HEK293 (cell line): ENCODE results near the gene TNIK.

Experiments
- CTCF ChIA-PET: fragments of 350-600 bp; formaldehyde crosslinking; extraction: SDS; loops from one replicate; lab custom pipeline; 2021; ENCODE audit warnings: antibody characterized with exemption; lab: Yijun Ruan, JAX
- POLR2A ChIA-PET: fragments of 300-600 bp; formaldehyde crosslinking; extraction: SDS; loops from one replicate; lab custom pipeline; 2020; ENCODE audit warnings: antibody characterized with exemption, inconsistent platforms; lab: Yijun Ruan, JAX
- H3K27ac ChIP-seq: fragments of 200-500 bp; sonication (Bioruptor generic); 2 replicates; pipeline ENCODE4 v1.5.1; 2014; ENCODE audit warnings: low read depth, low read length, control low read depth, inconsistent platforms; ENCODE audit errors: extremely low read depth
- H3K36me3 ChIP-seq, 2 experiments: fragments of 200-500 bp in 1 of 2; sonication (Bioruptor generic) in 1 of 2; 1 replicate in 1 of 2; 2 replicates in 1 of 2; pipeline ENCODE4 v1.5.1; 2014 to 2017; ENCODE audit warnings: inconsistent platforms in 2 of 2, low read length in 2 of 2; ENCODE audit not compliant: control insufficient read depth in 2 of 2, insufficient read depth in 1 of 2
- H3K4me1 ChIP-seq: fragments of 200-500 bp; sonication (Bioruptor generic); 2 replicates; pipeline ENCODE4 v1.5.1; 2014; ENCODE audit warnings: mild to moderate bottlenecking, low read length, inconsistent platforms; ENCODE audit not compliant: control insufficient read depth, insufficient read depth
- H3K4me3 ChIP-seq: 2 replicates; pipeline ENCODE4 v1.5.1; 2011; ENCODE audit warnings: low read depth, mild to moderate bottlenecking, control low read depth, low read length, moderate library complexity
- H3K9me3 ChIP-seq: fragments of 200-500 bp; sonication (Bioruptor generic); 2 replicates; pipeline ENCODE4 v1.5.1; 2014; ENCODE audit warnings: low read depth, low read length, inconsistent platforms; ENCODE audit not compliant: control insufficient read depth, insufficient read depth
- AEBP2 ChIP-seq: fragments of 450-650 bp; formaldehyde crosslinking; IDR thresholded peaks from 2 replicates; pipeline ENCODE4 v1.5.1; 2016; ENCODE audit warnings: missing biosample characterization, missing genetic modification characterization, borderline replicate concordance
- BCL11A ChIP-seq: fragments of 450-650 bp; formaldehyde crosslinking; IDR thresholded peaks from 2 replicates; pipeline ENCODE4 v1.5.1; 2016; ENCODE audit warnings: low read depth, missing biosample characterization, missing genetic modification characterization
- PRDM6 ChIP-seq: fragments of 450-650 bp; formaldehyde crosslinking; IDR thresholded peaks from 2 replicates; pipeline ENCODE4 v1.5.1; 2017; ENCODE audit warnings: missing biosample characterization, missing genetic modification characterization
- SCRT2 ChIP-seq: fragments of 450-650 bp; formaldehyde crosslinking; IDR thresholded peaks from 2 replicates; pipeline ENCODE4 v1.5.1; 2016; ENCODE audit warnings: missing biosample characterization, missing genetic modification characterization
- TRIM28 ChIP-seq: IDR thresholded peaks from 2 replicates; pipeline ENCODE4 v1.6.1; 2011; ENCODE audit warnings: low read length, control low read depth, borderline replicate concordance
- WT1 ChIP-seq: fragments of 450-650 bp; formaldehyde crosslinking; IDR thresholded peaks from 2 replicates; pipeline ENCODE4 v1.5.1; 2016; ENCODE audit warnings: missing biosample characterization, missing genetic modification characterization
- ZBTB1 ChIP-seq: fragments of 450-650 bp; formaldehyde crosslinking; IDR thresholded peaks from 2 replicates; pipeline ENCODE4 v1.5.1; 2016; ENCODE audit warnings: missing biosample characterization, missing genetic modification characterization
- ZBTB20 ChIP-seq: fragments of 450-650 bp; formaldehyde crosslinking; IDR thresholded peaks from 2 replicates; pipeline ENCODE4 v1.5.1; 2016; ENCODE audit warnings: missing biosample characterization, missing genetic modification characterization
- ZNF10 ChIP-seq: fragments of 450-650 bp; formaldehyde crosslinking; IDR thresholded peaks from 2 replicates; pipeline ENCODE4 v1.5.1; 2017; ENCODE audit warnings: missing biosample characterization, missing genetic modification characterization
- ZNF133 ChIP-seq: fragments of 450-650 bp; formaldehyde crosslinking; IDR thresholded peaks from 2 replicates; pipeline ENCODE4 v1.5.1; 2016; ENCODE audit warnings: missing biosample characterization, missing genetic modification characterization
- ZNF157 ChIP-seq: fragments of 450-650 bp; formaldehyde crosslinking; IDR thresholded peaks from 2 replicates; pipeline ENCODE4 v1.5.1; 2016; ENCODE audit warnings: missing biosample characterization, missing genetic modification characterization
- ZNF18 ChIP-seq: fragments of 450-650 bp; formaldehyde crosslinking; IDR thresholded peaks from 2 replicates; pipeline ENCODE4 v1.5.1; 2016; ENCODE audit warnings: missing biosample characterization, missing genetic modification characterization
- ZNF214 ChIP-seq: fragments of 450-650 bp; formaldehyde crosslinking; IDR thresholded peaks from 2 replicates; pipeline ENCODE4 v1.5.1; 2017; ENCODE audit warnings: missing biosample characterization, mild to moderate bottlenecking, missing genetic modification characterization, borderline replicate concordance
- ZNF223 ChIP-seq: fragments of 450-650 bp; formaldehyde crosslinking; IDR thresholded peaks from 2 replicates; pipeline ENCODE4 v1.5.1; 2016; ENCODE audit warnings: missing biosample characterization, missing genetic modification characterization
- ZNF350 ChIP-seq: fragments of 450-650 bp; formaldehyde crosslinking; IDR thresholded peaks from 2 replicates; pipeline ENCODE4 v1.5.0; 2017; ENCODE audit warnings: missing biosample characterization, mild to moderate bottlenecking, missing genetic modification characterization
- ZNF37A ChIP-seq: fragments of 450-650 bp; IDR thresholded peaks from 2 replicates; pipeline ENCODE4 v1.5.1; 2018; ENCODE audit warnings: missing biosample characterization, missing genetic modification characterization
- ZNF391 ChIP-seq: fragments of 450-650 bp; formaldehyde crosslinking; IDR thresholded peaks from 2 replicates; pipeline ENCODE4 v1.5.1; 2016; ENCODE audit warnings: low read depth, missing biosample characterization, missing genetic modification characterization, borderline replicate concordance
- ZNF473 ChIP-seq: fragments of 450-650 bp; formaldehyde crosslinking; IDR thresholded peaks from 2 replicates; pipeline ENCODE4 v1.5.1; 2017; ENCODE audit warnings: missing biosample characterization, missing genetic modification characterization
- ZNF558 ChIP-seq: fragments of 450-650 bp; formaldehyde crosslinking; IDR thresholded peaks from 2 replicates; pipeline ENCODE4 v1.5.1; 2016; ENCODE audit warnings: missing biosample characterization, missing genetic modification characterization
- ZNF645 ChIP-seq: fragments of 450-650 bp; formaldehyde crosslinking; IDR thresholded peaks from 2 replicates; pipeline ENCODE4; 2016; ENCODE audit warnings: missing biosample characterization, missing genetic modification characterization
- ZNF792 ChIP-seq: fragments of 450-650 bp; formaldehyde crosslinking; IDR thresholded peaks from 2 replicates; pipeline ENCODE4 v1.5.1; 2016; ENCODE audit warnings: missing biosample characterization, missing genetic modification characterization
- ZNF843 ChIP-seq: fragments of 450-650 bp; formaldehyde crosslinking; IDR thresholded peaks from 2 replicates; pipeline ENCODE4 v1.5.1; 2016; ENCODE audit warnings: missing biosample characterization, missing genetic modification characterization
- ZSCAN18 ChIP-seq: fragments of 450-650 bp; formaldehyde crosslinking; IDR thresholded peaks from 2 replicates; pipeline ENCODE4 v1.5.1; 2016; ENCODE audit warnings: missing biosample characterization, missing genetic modification characterization

Gene TNIK

GRCh38 chr3:171269542-171269941, 190.7 kb downstream of the TNIK start:
- no peaks in the 10 kb centered on the region for H3K36me3 ChIP-seq
- TF ChIP-seq BCL11A (tag by site-specific recombination) (no peak), ZNF133 (tag by site-specific recombination) (no peak), ZNF10 (tag by site-specific recombination) (no peak), SCRT2 (tag by site-specific recombination) (no peak), ZBTB1 (tag by site-specific recombination) (no peak), ZNF558 (tag by site-specific recombination) (no peak), ZNF157 (no peak), TRIM28 (no peak), ZBTB20 (no peak), ZSCAN18 (tag by site-specific recombination) (no peak), ZNF391 (no peak), PRDM6 (no peak), ZNF645 (tag by site-specific recombination) (no peak), ZNF223 (no peak), ZNF350 (tag by site-specific recombination) (no peak), AEBP2 (tag by site-specific recombination) (no peak), WT1 (tag by site-specific recombination) (no peak)
- TF ChIP-seq, all 188 proteins: peak for 0
- H3K4me3 ChIP-seq = no peak overlapping the region
- no peak overlapping the region for H3K27ac ChIP-seq
- H3K4me1 ChIP-seq = 0 out of 2 replicates have a peak, but pooled peaks cover 2% of the 10 kb centered on the region
- ChIA-PET CTCF (no interaction called here), POLR2A (no interaction called here)
- H3K9me3 ChIP-seq = no peaks in the 10 kb centered on the region

- H3K4me1 ChIP-seq = 0 out of 2 replicates have a peak, but pooled peaks cover 2% of the 10 kb centered on the region
- no peaks in the 10 kb centered on the region for H3K36me3 ChIP-seq
- H3K4me3 ChIP-seq = no peak overlapping the region
- H3K9me3 ChIP-seq = no peaks in the 10 kb centered on the region
- CTCF ChIA-PET = no interaction called here
- POLR2A ChIA-PET = no interaction called here
- TF ChIP-seq ZNF37A (tag by site-specific recombination) (no peak), ZNF473 (tag by site-specific recombination) (no peak), ZNF214 (tag by site-specific recombination) (no peak), ZNF792 (tag by site-specific recombination) (no peak), ZNF843 (tag by site-specific recombination) (no peak), PRDM6 (no peak), ZNF18 (no peak)
- H3K27ac ChIP-seq = no peak overlapping the region
Measured at GRCh38 chr3:171268677-171269076, 191.5 kb downstream of the TNIK start.
